ENCODE data around the gene RASSF5. TPM values are rescaled to one million over a fixed set of nuclear protein-coding genes. Genes with fewer than 3 reads are reported as not detected.

The RASSF5 gene
- total and polyA plus RNA-seq, 2 donors from 2014 or later: 2.4 to 18.8 TPM

GRCh38 chr1:206559672-206559995 lies 52.3 kb downstream of the RASSF5 start:
- no peak for TF ChIP-seq CTCF (IDR thresholded peaks at IDR 0.05; ENCODE audit: borderline replicate concordance, extremely low read depth, insufficient read depth)
- Histone ChIP-seq H3K4me3 (ENCODE audit: low read length in 3 of 3) (no peak overlapping the region), H3K9ac (ENCODE audit: low read length in 3 of 3) (no peak overlapping the region), H3K27me3 (ENCODE audit: control insufficient read depth, insufficient read depth, low read length) (no peaks in the 10 kb centered on the region), H3K36me3 (ENCODE audit: control insufficient read depth in 2 of 3, insufficient read depth in 3 of 3, low read length in 3 of 3) (no peaks in the 10 kb centered on the region), H3K9me3 (ENCODE audit: control insufficient read depth in 2 of 3, insufficient read depth in 1 of 3, low read length in 3 of 3) (no peaks in the 10 kb centered on the region), H3K27ac (ENCODE audit: low read depth in 2 of 2, low read length in 2 of 2) (no peak overlapping the region), H3K4me1 (ENCODE audit: control insufficient read depth in 2 of 3, insufficient read depth in 2 of 3, low read depth in 1 of 3, low read length in 3 of 3) (peaks cover 2 to 15% (median 13%) of the 10 kb centered on the region in 3 donors)
- no peak for DNase-seq
- FAIRE-seq: no peak
- intact Hi-C loops (cut with DNase I): no loop called here

- Histone ChIP-seq H3K9ac (ENCODE audit: low read length in 3 of 3) (no peak overlapping the region), H3K36me3 (ENCODE audit: control insufficient read depth in 2 of 3, insufficient read depth in 3 of 3, low read length in 3 of 3) (no peaks in the 10 kb centered on the region), H3K9me3 (ENCODE audit: control insufficient read depth in 2 of 3, insufficient read depth in 1 of 3, low read length in 3 of 3) (no peaks in the 10 kb centered on the region), H3K27ac (ENCODE audit: low read depth in 2 of 2, low read length in 2 of 2) (no peak overlapping the region), H3K27me3 (ENCODE audit: control insufficient read depth, insufficient read depth, low read length) (no peaks in the 10 kb centered on the region), H3K4me3 (ENCODE audit: low read length in 3 of 3) (no peak overlapping the region), H3K4me1 (ENCODE audit: control insufficient read depth in 2 of 3, insufficient read depth in 2 of 3, low read depth in 1 of 3, low read length in 3 of 3) (peaks cover 2 to 15% (median 13%) of the 10 kb centered on the region in 3 donors)
- TF ChIP-seq CTCF (IDR thresholded peaks at IDR 0.05; ENCODE audit: borderline replicate concordance, extremely low read depth, insufficient read depth): no peak
- FAIRE-seq (no peak), DNase-seq (peak in 4 of 5 donors; percentile 61 to 86 (median 73))
- intact Hi-C loops (cut with DNase I): no loop called here
These were observed 52.8 kb downstream of the RASSF5 start for GRCh38 chr1:206560007-206560716.

- Histone ChIP-seq H3K36me3 (ENCODE audit: control insufficient read depth in 2 of 3, insufficient read depth in 3 of 3, low read length in 3 of 3) (no peaks in the 10 kb centered on the region), H3K4me3 (ENCODE audit: low read length in 3 of 3) (no peak overlapping the region), H3K27ac (ENCODE audit: low read depth in 2 of 2, low read length in 2 of 2) (no peak overlapping the region), H3K9ac (ENCODE audit: low read length in 3 of 3) (no peak overlapping the region), H3K4me1 (ENCODE audit: control insufficient read depth in 2 of 3, insufficient read depth in 2 of 3, low read depth in 1 of 3, low read length in 3 of 3) (peaks cover 0 to 9% (median 4%) of the 10 kb centered on the region in 3 donors), H3K9me3 (ENCODE audit: control insufficient read depth in 2 of 3, insufficient read depth in 1 of 3, low read length in 3 of 3) (no peaks in the 10 kb centered on the region), H3K27me3 (ENCODE audit: control insufficient read depth, insufficient read depth, low read length) (no peaks in the 10 kb centered on the region)
- FAIRE-seq (no peak), DNase-seq (no peak)
- TF ChIP-seq CTCF (IDR thresholded peaks at IDR 0.05; ENCODE audit: borderline replicate concordance, extremely low read depth, insufficient read depth): no peak
- intact Hi-C loops (cut with DNase I): no loop called here
These were observed 56.3 kb downstream of the RASSF5 start for GRCh38 chr1:206563367-206564207.

Data from kidney (tissue), 14 donors.